Fibroblast of skin of right biceps (primary cell): ENCODE data around the gene CRYGD.
"Not testable (repeated sequence)": the region's sequence is repeated elsewhere in the genome, so short reads cannot be mapped to it uniquely, and the experiment has no call there.

Source experiments
- DNase-seq: peaks from one replicate; pipeline ENCODE4 v3.0.0-alpha.2; 2013

Gene CRYGD

DNA sequence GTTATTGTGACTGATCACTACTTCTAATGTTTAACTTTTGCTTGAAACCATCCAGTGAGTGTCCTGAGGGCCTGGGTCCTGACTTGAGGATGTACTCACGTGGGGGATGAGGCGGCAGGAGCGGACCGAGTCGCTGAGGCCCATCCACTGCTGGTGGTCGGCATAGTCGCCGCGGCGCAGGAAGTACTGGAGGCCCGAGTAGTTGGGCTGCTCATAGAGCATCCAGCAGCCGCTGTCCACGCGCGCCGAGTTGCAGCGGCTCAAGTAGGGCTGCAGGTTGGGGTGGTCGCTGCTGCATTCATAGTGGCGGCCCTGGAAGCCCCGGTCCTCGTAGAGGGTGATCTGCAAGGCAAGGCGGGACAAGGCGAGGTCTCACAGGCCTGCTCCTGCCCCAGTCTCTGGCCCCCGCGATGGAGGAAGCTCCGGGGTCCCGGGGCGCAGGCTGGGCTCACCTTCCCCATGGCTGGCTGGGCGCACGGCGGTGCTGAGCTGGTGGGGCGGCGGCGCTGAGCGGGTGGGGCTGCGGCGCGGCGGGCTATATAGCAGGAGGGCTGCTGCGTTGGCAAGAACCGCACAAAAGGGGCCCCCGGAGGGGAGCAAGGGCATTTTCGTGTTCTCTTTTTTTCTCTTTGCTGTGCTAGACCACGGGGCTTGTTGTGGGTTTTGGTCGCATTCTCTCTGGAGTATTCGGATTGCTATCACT is at the start of gene CRYGD:
TSS of gene CRYGD (minus strand) at position 512 of the 703 bp plus-strand sequence. CDS start at position 461, 51 bp downstream.
- DNase-seq: not testable (repeated sequence)

GRCh38 chr2:208172125-208172524 is 47.8 kb upstream of the CRYGD start:
- no peak for DNase-seq

DNA sequence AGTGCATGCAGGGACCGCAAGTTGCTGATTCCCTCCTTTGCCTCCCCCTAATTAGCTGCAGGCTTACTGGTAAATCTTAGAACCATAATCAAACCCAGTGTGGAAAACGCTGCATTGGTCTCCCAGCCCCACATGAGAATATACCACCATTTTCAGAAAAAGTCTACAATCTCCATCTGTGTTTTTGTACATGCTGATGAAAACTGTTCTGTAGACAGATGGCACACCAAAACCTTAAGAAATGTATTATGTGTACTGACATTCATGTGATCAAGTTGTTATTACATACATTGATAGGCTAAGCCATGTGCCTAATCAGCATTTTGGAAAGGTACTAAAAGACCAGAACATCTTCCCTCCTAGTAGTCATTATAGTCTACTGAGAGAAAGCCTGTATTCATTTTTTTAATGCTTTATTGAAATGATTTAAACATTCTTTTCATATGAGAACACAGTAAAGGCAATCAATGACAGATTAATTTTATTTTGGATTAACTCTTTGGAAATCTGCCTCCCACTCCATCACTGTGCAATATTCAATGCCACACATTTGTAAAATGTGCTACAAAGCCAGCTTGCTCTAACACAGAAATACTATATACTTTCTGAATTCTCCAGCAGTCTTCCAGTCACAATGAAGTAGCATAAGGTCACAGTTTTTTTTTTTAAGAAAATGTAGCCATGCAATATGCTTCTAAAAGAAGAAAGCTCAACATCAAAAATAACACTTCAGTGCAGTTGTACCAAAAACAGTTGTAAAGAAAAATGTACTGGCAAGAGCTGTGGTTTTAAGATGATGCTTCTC is 40.8 kb upstream of the CRYGD start:
- no peak for DNase-seq

DNA sequence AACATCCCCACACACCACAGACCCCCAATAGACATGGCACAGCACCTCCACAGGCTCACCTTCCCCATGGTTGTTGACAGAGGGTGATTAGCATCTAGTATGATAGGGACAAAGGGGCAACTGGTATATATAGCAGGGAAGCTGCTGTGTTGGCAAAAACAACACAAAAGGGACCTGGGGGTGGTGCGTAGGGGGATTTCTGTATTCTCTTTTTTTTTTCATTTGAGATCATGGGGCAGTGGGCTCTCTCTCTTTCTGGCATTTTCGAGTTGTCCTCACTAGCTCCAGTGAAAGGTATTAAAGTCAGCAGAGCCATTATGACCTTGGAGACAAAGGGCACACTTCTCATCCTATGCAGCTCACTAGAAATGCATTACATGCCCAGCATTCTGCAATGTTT is 39.2 kb upstream of the CRYGD start, which contains the start of gene CRYGA:
TSS of gene CRYGA (minus strand) at position 101 of the 400 bp plus-strand sequence. CDS start at position 68, 33 bp downstream.
- DNase-seq: no peak

- DNase-seq: no peak
Observed at GRCh38 chr2:208156439-208156838, 32.1 kb upstream of the CRYGD start.

DNA sequence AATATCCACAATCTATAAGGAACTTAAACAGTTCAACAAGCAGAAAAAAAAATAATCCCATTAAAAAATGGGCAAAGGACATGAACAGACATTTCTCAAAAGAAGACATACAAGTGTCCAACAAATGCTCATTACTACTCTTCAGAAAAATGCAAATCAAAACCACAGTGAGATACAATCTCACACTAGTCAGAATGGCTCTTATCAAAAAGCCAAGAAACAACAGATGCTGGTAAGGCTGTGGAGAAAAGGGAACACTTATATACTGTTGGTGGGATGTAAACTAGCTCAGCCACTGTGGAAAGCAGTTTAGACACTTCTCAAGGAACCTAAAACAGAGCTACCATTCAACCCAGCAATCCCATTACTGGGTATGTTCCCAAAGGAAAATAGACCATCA is 28.8 kb upstream of the CRYGD start:
- DNase-seq: no peak

GRCh38 chr2:208150956-208151355 is 26.6 kb upstream of the CRYGD start:
- no peak for DNase-seq

GRCh38 chr2:208150094-208150493 is 25.8 kb upstream of the CRYGD start:
- no peak for DNase-seq

DNA sequence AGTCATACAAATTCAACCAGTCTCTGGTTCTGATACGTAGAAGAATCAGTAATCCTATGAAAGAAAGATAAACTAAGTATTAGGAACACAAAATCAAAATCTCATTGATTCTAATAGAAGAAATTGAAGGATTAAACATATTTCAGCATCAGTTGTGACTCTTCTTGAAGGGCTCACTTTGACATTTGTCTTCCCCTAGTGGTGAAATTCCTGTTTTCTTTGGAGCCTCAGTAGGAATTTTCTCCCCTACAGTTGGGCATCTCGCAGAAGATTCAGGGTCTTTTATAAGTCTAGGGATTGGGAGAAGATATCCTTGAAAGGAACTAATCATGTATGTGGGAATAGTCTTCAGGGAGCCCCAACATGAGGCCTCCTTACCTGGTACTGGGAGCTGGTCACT is 24.5 kb upstream of the CRYGD start:
- DNase-seq: no peak

GRCh38 chr2:208147759-208148158 is 23.4 kb upstream of the CRYGD start:
- DNase-seq: no peak

DNA sequence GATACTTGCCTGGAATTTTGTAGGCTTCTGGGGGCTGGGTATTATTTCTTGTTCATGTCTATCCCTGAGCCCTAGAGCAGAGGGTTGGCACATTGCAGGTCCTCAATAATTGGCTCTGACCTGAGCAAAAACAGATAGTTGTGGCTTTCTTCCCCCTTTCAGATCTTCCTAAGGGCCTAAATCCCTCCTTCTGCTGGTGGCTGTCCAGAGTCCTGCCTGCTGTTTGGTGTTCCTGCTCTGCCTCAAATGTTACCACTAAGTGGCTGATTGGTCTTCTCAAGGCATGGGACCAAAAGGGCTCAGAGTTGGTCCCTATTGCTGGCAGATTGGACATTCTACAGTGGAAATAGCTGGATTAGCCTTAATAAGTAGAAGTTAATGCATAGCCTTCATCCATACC is 22.7 kb upstream of the CRYGD start:
- no peak for DNase-seq

DNA sequence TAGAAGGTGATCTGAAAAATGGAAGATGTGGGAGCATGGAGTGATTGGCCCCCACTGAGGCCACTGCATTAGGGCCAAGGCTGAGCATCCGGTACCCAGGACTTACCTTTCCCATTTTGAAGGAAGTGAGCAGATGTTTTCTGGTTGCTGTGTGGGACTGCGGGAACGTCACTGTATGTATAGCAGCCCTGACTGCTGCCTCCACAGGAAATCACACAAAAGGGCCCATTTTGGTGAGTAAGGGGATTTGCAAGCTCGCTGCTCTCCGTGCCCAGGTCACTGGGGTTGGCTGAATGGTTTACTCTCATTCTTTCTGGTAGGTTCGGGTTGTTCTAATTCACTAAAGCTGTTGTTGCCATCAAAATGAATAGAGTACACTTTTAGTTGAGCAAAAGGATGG is 21.7 kb upstream of the CRYGD start, which contains the start of gene CRYGB:
TSS of gene CRYGB (minus strand) at position 153 of the 400 bp plus-strand sequence. CDS start at position 115, 38 bp downstream.
- DNase-seq: no peak

- no peak for DNase-seq
Observed at GRCh38 chr2:208142925-208143799, 18.8 kb upstream of the CRYGD start.

DNA sequence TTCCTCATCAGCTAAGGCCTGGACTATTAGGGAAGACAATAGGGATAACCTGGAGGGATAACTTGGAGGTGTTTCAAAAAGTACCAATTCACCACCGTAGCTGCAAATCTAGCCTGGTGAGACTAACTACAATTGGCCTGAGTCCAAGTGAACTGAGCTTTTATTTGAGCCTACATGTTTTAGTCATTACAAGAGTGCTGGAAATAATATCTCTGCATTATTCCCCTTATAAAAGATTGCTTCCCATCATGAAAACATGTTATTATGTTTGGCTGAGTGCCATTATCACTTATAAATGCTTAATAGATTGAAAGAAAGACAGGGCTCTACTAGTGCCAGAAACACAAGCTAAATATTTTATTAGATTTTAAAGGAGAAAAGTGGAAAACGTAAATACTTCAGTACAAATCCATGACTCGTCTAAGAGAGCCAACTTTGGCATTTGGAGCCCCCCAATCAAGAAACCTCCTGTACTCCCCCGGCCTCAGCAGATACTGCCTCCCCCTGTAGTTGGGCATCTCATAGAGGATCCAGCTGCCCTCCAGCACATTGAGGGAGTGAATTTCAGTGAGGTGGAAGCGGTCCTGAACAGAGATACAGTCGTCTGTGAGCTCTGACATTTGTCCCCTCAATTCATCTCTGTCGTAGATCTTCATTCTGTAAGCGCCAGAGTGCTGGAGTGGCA is 18.1 kb upstream of the CRYGD start:
- peak; percentile 28 for DNase-seq

- no peak for DNase-seq
Observed at GRCh38 chr2:208139447-208139846, 15.1 kb upstream of the CRYGD start.

GRCh38 chr2:208138334-208138733 is 14.0 kb upstream of the CRYGD start:
- not testable (repeated sequence) for DNase-seq

- DNase-seq: no peak
Observed at GRCh38 chr2:208136716-208137094, 12.4 kb upstream of the CRYGD start.

DNA sequence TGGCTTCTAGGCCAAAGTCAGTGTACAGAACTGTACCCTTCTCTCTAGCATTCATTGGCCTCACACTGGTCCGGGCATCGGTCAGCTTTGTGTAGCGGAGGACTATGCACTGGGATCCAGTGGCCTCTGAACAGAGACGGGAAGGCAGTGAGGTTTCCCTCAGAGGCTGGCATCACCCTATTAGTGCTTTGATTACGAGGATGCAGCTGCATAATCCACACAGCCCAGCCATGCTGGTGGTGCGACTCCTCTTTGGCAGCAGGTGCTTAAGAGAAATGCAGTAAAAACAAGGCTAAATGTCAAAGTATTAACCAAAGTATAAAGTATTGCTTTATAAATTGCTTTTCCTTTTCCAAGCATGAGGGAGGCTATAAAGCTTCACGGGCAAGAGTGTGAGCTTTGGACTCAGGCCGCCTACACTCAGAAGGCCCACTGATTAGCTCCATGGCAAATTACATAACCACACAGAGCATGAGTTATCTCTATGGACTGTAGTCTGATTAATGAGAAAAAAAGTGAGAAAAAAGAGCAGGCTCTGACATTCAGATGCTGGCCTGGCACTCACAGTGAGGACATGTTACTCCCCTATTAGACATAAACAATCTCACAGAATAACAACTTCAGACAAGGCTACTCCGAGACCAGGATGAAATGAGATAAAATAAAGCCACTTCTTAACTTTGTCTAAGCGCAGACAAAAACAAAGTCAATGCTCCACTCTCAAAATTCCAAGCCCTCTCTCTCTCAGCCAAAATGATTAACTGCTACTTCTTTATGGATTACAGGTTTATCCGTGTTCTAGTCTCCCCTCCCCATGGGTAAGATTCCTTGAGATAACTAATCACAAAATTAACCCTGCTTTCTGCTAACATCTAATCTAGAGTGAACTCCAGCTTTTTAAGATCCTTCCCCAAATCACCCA is 11.7 kb upstream of the CRYGD start:
- DNase-seq: no peak

DNA sequence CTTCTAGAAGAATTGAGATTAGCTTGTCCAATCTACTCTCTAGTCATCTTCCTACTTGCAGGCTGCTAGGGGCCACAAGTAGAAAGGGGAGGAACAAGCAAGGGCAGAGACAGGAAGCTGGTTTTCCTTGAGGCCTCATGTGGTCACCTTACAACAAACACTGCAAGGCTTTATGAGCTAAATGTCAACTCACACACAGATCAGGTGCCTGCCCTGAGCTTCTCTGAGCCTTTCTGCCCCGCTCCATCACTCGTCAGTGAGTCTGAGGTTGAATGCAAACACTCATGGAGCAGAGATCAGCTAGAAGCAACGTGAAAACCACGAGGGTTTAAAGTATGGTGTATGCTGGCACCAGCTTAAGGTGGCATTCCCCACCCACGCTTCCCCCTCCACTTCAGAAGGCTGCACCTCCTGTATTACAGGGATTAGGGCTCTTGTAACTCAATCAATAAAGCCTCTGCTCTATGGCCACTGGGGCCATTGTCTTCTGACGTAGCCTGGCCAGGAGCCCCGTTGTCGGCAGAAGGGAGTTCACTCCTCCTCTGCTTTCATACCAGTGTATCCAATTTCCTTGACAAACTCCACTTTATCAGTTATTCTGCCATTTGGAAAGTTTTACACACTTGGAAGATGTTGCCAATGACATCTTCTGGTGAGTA is 10.7 kb upstream of the CRYGD start:
- no peak for DNase-seq

DNA sequence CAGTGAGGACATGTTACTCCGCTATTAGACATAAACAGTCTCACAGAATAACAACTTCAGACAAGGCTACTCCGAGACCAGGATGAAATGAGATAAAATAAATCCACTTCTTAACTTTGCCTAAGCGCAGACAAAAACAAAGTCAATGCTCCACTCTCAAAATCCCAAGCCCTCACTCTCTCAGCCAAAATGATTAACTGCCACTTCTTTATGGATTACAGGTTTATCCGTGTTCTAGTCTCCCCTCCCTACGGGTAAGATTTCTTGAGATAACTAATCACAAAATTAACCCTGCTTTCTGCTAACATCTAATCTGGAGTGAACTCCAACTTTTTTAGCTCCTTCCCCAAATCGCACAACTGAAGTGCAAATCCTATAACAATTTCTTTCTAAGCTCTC is 6.4 kb upstream of the CRYGD start:
- no peak for DNase-seq
